ENCODE data around the gene LRRC52.

DNA sequence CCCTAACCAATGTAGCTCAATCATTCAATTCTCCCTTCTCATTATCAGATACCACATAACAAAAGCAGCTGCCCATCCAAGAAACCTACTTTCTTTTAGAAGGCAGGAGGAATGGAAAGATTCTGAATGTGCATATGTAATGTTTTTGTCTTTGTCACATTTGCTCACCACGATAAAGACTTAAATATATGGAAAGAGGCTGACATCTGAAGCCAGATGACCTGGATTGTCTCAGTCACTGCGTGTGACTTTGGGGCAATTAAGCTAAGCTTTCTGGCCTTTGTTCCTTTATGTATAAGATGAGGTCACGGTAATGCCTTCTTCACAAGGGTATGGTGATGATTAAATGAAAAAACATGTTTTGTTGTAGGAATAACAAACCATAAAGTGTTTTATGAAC lies 42.6 kb downstream of the LRRC52 start:
- TF ChIP-seq, protein P1, sequence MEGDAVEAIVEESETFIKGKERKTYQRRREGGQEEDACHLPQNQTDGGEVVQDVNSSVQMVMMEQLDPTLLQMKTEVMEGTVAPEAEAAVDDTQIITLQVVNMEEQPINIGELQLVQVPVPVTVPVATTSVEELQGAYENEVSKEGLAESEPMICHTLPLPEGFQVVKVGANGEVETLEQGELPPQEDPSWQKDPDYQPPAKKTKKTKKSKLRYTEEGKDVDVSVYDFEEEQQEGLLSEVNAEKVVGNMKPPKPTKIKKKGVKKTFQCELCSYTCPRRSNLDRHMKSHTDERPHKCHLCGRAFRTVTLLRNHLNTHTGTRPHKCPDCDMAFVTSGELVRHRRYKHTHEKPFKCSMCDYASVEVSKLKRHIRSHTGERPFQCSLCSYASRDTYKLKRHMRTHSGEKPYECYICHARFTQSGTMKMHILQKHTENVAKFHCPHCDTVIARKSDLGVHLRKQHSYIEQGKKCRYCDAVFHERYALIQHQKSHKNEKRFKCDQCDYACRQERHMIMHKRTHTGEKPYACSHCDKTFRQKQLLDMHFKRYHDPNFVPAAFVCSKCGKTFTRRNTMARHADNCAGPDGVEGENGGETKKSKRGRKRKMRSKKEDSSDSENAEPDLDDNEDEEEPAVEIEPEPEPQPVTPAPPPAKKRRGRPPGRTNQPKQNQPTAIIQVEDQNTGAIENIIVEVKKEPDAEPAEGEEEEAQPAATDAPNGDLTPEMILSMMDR (IDR thresholded peaks at IDR 0.05; ENCODE audit: low read length), result no peak
- no peak for TF ChIP-seq EZH2 (IDR thresholded peaks at IDR 0.05; ENCODE audit: borderline replicate concordance, low read length)

All from OCI-LY1 (cell line).